Muscle of leg (tissue), 11 donors: ENCODE data around the gene SBNO2. TPM values are rescaled to one million over a fixed set of nuclear protein-coding genes. Genes with fewer than 3 reads are reported as not detected.

ENCODE experiments used
- DNase-seq: peaks from one replicate; pipeline ENCODE4 v3.0.0; 2013
- H3K27ac ChIP-seq: one replicate; pipeline ENCODE4 v1.5.1; 2013; ENCODE audit warnings: mild to moderate bottlenecking, low read length, control low read depth
- H3K27me3 ChIP-seq: one replicate; pipeline ENCODE4 v1.6.1; 2013; ENCODE audit warnings: low read length; ENCODE audit not compliant: control insufficient read depth, insufficient read depth
- H3K36me3 ChIP-seq: one replicate; pipeline ENCODE4 v1.6.1; 2013; ENCODE audit warnings: low read length; ENCODE audit not compliant: control insufficient read depth, insufficient read depth
- H3K4me1 ChIP-seq: one replicate; pipeline ENCODE4 v1.6.1; 2013; ENCODE audit warnings: low read length; ENCODE audit not compliant: control insufficient read depth, insufficient read depth
- H3K4me3 ChIP-seq: one replicate; pipeline ENCODE4 v1.5.1; 2013; ENCODE audit warnings: low read length, control low read depth
- H3K9me3 ChIP-seq: replicated peaks from 2 replicates; pipeline ENCODE4 v1.6.1; 2013; ENCODE audit warnings: low read depth, low read length; ENCODE audit not compliant: control insufficient read depth
- WGBS: methylation state at CpG from one replicate; pipeline ENCODE4 v1.1.5; 2013; ENCODE audit warnings: missing lambda C conversion rate; ENCODE audit not compliant: insufficient coverage; 5-methylcytosine and 5-hydroxymethylcytosine counted together
- polyA plus RNA-seq, 8 donors: library from polyadenylated mRNA; unstranded; fragments of 120-200 nt; gene quantifications; one replicate each; pipeline versions ENCODE4 v1.2.1 to v1.2.3, GENCODE V29; 2013; ENCODE audit warnings: inconsistent platforms in 1 of 8, low replicate concordance in 1 of 8; ENCODE audit not compliant: insufficient read length in 8 of 8, insufficient read depth in 1 of 8
- total RNA-seq: library from RNA; stranded (reverse); fragments of 120-200 nt; gene quantifications from one replicate; pipeline ENCODE4 v1.2.4, GENCODE V29; 2013

Gene SBNO2
- total and polyA plus RNA-seq, 9 donors = 7.4 to 16.7 (median 12.2) TPM

GRCh38 chr19:1153891-1154730 is 20.0 kb downstream of the SBNO2 start:
- H3K36me3 ChIP-seq = peaks cover 29% of the 10 kb centered on the region
- 91% methylated on average over 49 of the region's 58 CpGs for WGBS
- no peaks in the 10 kb centered on the region for H3K9me3 ChIP-seq
- DNase-seq = no peak
- no peaks in the 10 kb centered on the region for H3K27me3 ChIP-seq
- H3K4me3 ChIP-seq = no peak overlapping the region
- H3K27ac ChIP-seq = no peak overlapping the region
- H3K4me1 ChIP-seq = peaks cover 38% of the 10 kb centered on the region

GRCh38 chr19:1151917-1152587 is 22.0 kb downstream of the SBNO2 start:
- H3K36me3 ChIP-seq = peaks cover 27% of the 10 kb centered on the region
- H3K9me3 ChIP-seq = no peaks in the 10 kb centered on the region
- H3K27ac ChIP-seq = peak overlapping the region; percentile 6
- no peak overlapping the region for H3K4me3 ChIP-seq
- H3K4me1 ChIP-seq = peaks cover 38% of the 10 kb centered on the region
- WGBS = 71% methylated on average over 30 of the region's 35 CpGs
- no peaks in the 10 kb centered on the region for H3K27me3 ChIP-seq
- DNase-seq = peak; percentile 62

GRCh38 chr19:1151037-1151724 is 22.9 kb downstream of the SBNO2 start:
- 78% methylated on average over 5 of the region's 12 CpGs for WGBS
- H3K9me3 ChIP-seq = no peaks in the 10 kb centered on the region
- DNase-seq = no peak
- H3K36me3 ChIP-seq = peaks cover 33% of the 10 kb centered on the region
- H3K27me3 ChIP-seq = no peaks in the 10 kb centered on the region
- H3K4me1 ChIP-seq = peaks cover 37% of the 10 kb centered on the region
- H3K4me3 ChIP-seq = no peak overlapping the region
- H3K27ac ChIP-seq = no peak overlapping the region

- no peak overlapping the region for H3K4me3 ChIP-seq
- DNase-seq = no peak
- 88% methylated on average over 23 of the region's 33 CpGs for WGBS
- H3K27me3 ChIP-seq = no peaks in the 10 kb centered on the region
- peaks cover 31% of the 10 kb centered on the region for H3K4me1 ChIP-seq
- H3K36me3 ChIP-seq = peaks cover 39% of the 10 kb centered on the region
- H3K27ac ChIP-seq = no peak overlapping the region
- H3K9me3 ChIP-seq = no peaks in the 10 kb centered on the region
Measured at GRCh38 chr19:1150333-1151036, 23.6 kb downstream of the SBNO2 start.

- WGBS = 87% methylated on average over 32 of the region's 39 CpGs
Measured at GRCh38 chr19:1149259-1150045, 24.6 kb downstream of the SBNO2 start.

GRCh38 chr19:1147934-1148549 is 26.0 kb downstream of the SBNO2 start:
- peaks cover 43% of the 10 kb centered on the region for H3K36me3 ChIP-seq
- H3K4me3 ChIP-seq = no peak overlapping the region
- H3K27ac ChIP-seq = no peak overlapping the region
- H3K4me1 ChIP-seq = peaks cover 19% of the 10 kb centered on the region
- H3K27me3 ChIP-seq = no peaks in the 10 kb centered on the region
- DNase-seq = no peak
- 62% methylated on average over 6 of the region's 15 CpGs for WGBS
- H3K9me3 ChIP-seq = no peaks in the 10 kb centered on the region

More at GRCh38 chr19:1149259-1150045, 24.6 kb downstream of the SBNO2 start:
- Histone ChIP-seq H3K4me1 (peaks cover 21% of the 10 kb centered on the region), H3K27me3 (no peaks in the 10 kb centered on the region), H3K9me3 (no peaks in the 10 kb centered on the region), H3K36me3 (peaks cover 41% of the 10 kb centered on the region), H3K27ac (no peak overlapping the region), H3K4me3 (no peak overlapping the region)
- no peak for DNase-seq

- H3K36me3 ChIP-seq = peaks cover 38% of the 10 kb centered on the region
- no peaks in the 10 kb centered on the region for H3K27me3 ChIP-seq
- no peaks in the 10 kb centered on the region for H3K9me3 ChIP-seq
- WGBS = 64% methylated on average over 23 of the region's 38 CpGs
- peaks cover 12% of the 10 kb centered on the region for H3K4me1 ChIP-seq
- no peak for DNase-seq
- no peak overlapping the region for H3K27ac ChIP-seq
- H3K4me3 ChIP-seq = no peak overlapping the region
Measured at GRCh38 chr19:1146858-1147780, 26.9 kb downstream of the SBNO2 start.

- Histone ChIP-seq H3K4me1 (peaks cover 5% of the 10 kb centered on the region), H3K27ac (no peak overlapping the region), H3K4me3 (no peak overlapping the region), H3K9me3 (no peaks in the 10 kb centered on the region), H3K36me3 (peaks cover 39% of the 10 kb centered on the region), H3K27me3 (no peaks in the 10 kb centered on the region)
- no peak for DNase-seq
- 79% methylated on average over 10 of the region's 13 CpGs for WGBS
Measured at GRCh38 chr19:1146412-1146699, 27.7 kb downstream of the SBNO2 start.
